ENCODE results near the gene ABLIM2.
A peak's percentile ranks its signal among the peaks of the same experiment; 100 is the strongest.

Gene ABLIM2

GRCh38 chr4:8086783-8087445, 71.7 kb downstream of the ABLIM2 start:
- TF ChIP-seq, protein P1, sequence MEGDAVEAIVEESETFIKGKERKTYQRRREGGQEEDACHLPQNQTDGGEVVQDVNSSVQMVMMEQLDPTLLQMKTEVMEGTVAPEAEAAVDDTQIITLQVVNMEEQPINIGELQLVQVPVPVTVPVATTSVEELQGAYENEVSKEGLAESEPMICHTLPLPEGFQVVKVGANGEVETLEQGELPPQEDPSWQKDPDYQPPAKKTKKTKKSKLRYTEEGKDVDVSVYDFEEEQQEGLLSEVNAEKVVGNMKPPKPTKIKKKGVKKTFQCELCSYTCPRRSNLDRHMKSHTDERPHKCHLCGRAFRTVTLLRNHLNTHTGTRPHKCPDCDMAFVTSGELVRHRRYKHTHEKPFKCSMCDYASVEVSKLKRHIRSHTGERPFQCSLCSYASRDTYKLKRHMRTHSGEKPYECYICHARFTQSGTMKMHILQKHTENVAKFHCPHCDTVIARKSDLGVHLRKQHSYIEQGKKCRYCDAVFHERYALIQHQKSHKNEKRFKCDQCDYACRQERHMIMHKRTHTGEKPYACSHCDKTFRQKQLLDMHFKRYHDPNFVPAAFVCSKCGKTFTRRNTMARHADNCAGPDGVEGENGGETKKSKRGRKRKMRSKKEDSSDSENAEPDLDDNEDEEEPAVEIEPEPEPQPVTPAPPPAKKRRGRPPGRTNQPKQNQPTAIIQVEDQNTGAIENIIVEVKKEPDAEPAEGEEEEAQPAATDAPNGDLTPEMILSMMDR (IDR thresholded peaks at IDR 0.05; ENCODE audit: poor library complexity, severe bottlenecking), result no peak
- H3K4me1 ChIP-seq (ENCODE audit: insufficient read depth, poor library complexity, severe bottlenecking), result peaks cover 8% of the 10 kb centered on the region
- DNase-seq (ENCODE audit: low spot score) (no peak), ATAC-seq (ENCODE audit: low read depth) (no peak)
- H3K27ac ChIP-seq (ENCODE audit: poor library complexity, severe bottlenecking), result no peak overlapping the region
- no peak overlapping the region for H3K4me3 ChIP-seq (ENCODE audit: severe bottlenecking)
- no peaks in the 10 kb centered on the region for H3K36me3 ChIP-seq (ENCODE audit: low read depth)
- H3K27me3 ChIP-seq (ENCODE audit: insufficient read depth, poor library complexity, severe bottlenecking), result no peaks in the 10 kb centered on the region
- no peaks in the 10 kb centered on the region for H3K9me3 ChIP-seq (ENCODE audit: severe bottlenecking)

GRCh38 chr4:8085491-8086117, 73.0 kb downstream of the ABLIM2 start:
- TF ChIP-seq, protein P1 (IDR thresholded peaks at IDR 0.05; ENCODE audit: poor library complexity, severe bottlenecking), result no peak

DNA sequence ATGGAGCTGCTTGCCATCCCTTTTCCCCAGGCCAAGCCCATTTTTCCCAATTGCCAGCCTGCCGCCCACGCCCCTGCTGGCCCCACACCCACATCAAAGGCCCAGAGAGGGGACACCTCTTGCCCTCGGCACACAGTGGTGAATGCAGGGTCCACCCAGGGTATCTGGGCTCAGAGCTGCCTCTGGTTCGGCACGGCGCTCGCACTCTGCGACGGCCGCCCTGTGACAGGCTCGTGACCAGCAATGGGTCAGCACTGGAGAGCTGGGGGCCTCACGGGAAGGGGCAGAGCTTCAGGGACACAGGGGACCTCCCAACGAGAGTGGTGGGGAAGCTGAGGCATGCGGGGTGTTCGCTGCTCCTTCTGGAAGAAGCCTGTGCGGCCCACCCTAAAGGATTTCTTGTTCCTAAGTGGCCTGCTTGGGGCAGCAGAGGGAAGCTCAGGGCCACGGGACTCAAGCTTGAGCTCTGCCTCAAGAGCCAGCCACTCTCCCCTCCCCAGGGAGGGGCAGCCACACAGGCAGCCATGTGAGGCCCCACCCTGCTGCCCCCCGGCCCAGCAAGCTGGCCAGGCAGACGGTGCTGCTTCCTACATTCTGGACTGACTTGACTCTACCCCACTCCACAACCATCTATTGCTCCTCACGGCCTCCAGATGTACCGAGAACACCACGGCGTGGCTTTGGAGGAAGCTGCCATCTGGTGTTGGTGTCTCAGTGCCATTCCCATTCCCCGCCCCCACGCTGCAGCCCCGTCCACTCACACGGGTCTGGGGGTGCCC, 73.7 kb downstream of the ABLIM2 start:
- no peaks in the 10 kb centered on the region for H3K27me3 ChIP-seq (ENCODE audit: insufficient read depth, poor library complexity, severe bottlenecking)
- H3K36me3 ChIP-seq (ENCODE audit: low read depth), result no peaks in the 10 kb centered on the region
- H3K4me1 ChIP-seq (ENCODE audit: insufficient read depth, poor library complexity, severe bottlenecking), result peaks cover under 1% of the 10 kb centered on the region
- ATAC-seq (ENCODE audit: low read depth) (no peak), DNase-seq (ENCODE audit: low spot score) (no peak)
- TF ChIP-seq, protein P1 (IDR thresholded peaks at IDR 0.05; ENCODE audit: poor library complexity, severe bottlenecking), result no peak
- H3K4me3 ChIP-seq (ENCODE audit: severe bottlenecking), result no peak overlapping the region
- no peaks in the 10 kb centered on the region for H3K9me3 ChIP-seq (ENCODE audit: severe bottlenecking)
- no peak overlapping the region for H3K27ac ChIP-seq (ENCODE audit: poor library complexity, severe bottlenecking)

More at GRCh38 chr4:8085491-8086117, 73.0 kb downstream of the ABLIM2 start:
- DNase-seq (ENCODE audit: low spot score) (no peak), ATAC-seq (ENCODE audit: low read depth) (0 out of 3 replicates have a peak, but pooled peaks have one; percentile 10)
- no peaks in the 10 kb centered on the region for H3K36me3 ChIP-seq (ENCODE audit: low read depth)
- no peaks in the 10 kb centered on the region for H3K27me3 ChIP-seq (ENCODE audit: insufficient read depth, poor library complexity, severe bottlenecking)
- no peak overlapping the region for H3K4me3 ChIP-seq (ENCODE audit: severe bottlenecking)
- H3K9me3 ChIP-seq (ENCODE audit: severe bottlenecking), result no peaks in the 10 kb centered on the region
- no peak overlapping the region for H3K27ac ChIP-seq (ENCODE audit: poor library complexity, severe bottlenecking)
- peaks cover 6% of the 10 kb centered on the region for H3K4me1 ChIP-seq (ENCODE audit: insufficient read depth, poor library complexity, severe bottlenecking)

GRCh38 chr4:8084031-8084660, 74.5 kb downstream of the ABLIM2 start:
- TF ChIP-seq, protein P1 (IDR thresholded peaks at IDR 0.05; ENCODE audit: poor library complexity, severe bottlenecking), result no peak
- Histone ChIP-seq H3K36me3 (ENCODE audit: low read depth) (no peaks in the 10 kb centered on the region), H3K9me3 (ENCODE audit: severe bottlenecking) (no peaks in the 10 kb centered on the region), H3K4me1 (ENCODE audit: insufficient read depth, poor library complexity, severe bottlenecking) (no peaks in the 10 kb centered on the region), H3K4me3 (ENCODE audit: severe bottlenecking) (no peak overlapping the region), H3K27ac (ENCODE audit: poor library complexity, severe bottlenecking) (no peak overlapping the region), H3K27me3 (ENCODE audit: insufficient read depth, poor library complexity, severe bottlenecking) (no peaks in the 10 kb centered on the region)
- no peak for ATAC-seq (ENCODE audit: low read depth)
- no peak for DNase-seq (ENCODE audit: low spot score)
